GM20431 (cell line): ENCODE results near the gene MRPS22.

Source experiments
- in situ Hi-C: fragments of 300-500 bp; cut with MseI, MboI; formaldehyde crosslinking; loops from one replicate; pipeline ENCODE4 v1.15.0; 2020; ENCODE audit warnings: low sequenced_read_pairs; ENCODE audit not compliant: unreplicated experiment

MRPS22 gene

DNA sequence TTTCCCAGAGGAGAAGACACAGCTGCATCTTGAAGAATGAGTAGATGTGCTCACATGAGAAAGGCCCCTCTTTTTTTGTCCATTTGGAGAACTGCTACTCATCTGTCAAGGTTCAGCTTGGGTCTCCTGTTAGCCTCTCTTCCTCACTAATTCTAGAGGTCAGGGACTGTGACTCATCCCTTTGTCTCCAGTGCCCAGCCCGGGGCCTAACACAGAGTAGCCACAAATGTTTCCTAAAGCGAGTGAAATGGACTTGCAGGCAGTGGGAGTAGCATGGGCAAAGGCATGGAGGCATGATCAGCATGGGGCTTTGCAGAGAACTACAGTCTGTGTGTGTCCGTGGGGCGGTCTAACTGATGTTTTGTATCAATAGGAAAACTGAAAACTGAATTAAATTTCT, 33.9 kb upstream of the MRPS22 start:
- in situ Hi-C loops: loop anchor here (25.0 kb wide), 1 partner anchor 373 kb away; the partner anchor contains the start of genes FOXL2 and FOXL2NB

DNA sequence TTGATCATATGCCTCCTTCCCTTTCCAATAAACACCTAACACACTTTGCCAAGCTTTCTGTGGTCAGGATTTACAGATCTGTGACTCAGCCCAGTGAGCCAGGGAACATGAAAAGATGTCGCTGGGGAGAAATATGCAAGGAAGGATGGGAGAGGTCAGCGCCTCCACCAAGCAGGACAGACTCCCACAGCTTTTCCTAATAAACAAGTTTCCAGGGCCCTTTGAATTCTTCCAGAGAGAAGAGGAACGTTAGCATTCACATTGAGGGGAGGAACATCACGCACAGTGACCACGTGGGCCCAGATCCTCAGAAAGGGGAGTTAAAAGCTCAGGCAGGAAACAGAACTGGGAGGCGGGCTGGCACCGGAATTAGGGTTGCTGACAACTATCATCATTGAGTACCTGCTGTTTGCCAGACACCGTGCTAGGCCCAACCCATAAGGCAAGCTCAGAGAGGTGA, 33.3 kb upstream of the MRPS22 start:
- in situ Hi-C loops: loop anchor here (25.0 kb wide), 1 partner anchor 373 kb away; the partner anchor contains the start of genes FOXL2 and FOXL2NB

DNA sequence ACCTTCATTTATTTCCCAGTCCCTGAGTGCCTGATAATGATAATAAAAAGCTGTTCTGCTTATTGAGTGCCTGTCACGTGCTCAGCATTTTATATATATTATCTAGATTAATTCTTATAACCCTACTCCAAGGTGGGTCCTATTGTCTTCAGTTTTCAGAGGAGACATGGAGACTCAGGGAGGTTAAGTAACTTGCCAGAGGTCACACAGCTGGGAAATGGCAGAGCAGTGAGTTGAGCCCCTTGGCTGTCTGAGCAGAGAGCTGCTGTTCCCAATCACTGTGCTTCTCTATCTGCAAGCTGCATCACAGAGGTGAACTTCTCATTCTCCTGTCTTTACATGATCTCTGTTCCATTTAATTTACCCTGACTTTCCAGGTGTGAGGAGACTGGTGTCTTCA, 32.3 kb upstream of the MRPS22 start:
- in situ Hi-C loops: loop anchor here (25.0 kb wide), 1 partner anchor 374 kb away; the partner anchor contains the start of genes FOXL2 and FOXL2NB

DNA sequence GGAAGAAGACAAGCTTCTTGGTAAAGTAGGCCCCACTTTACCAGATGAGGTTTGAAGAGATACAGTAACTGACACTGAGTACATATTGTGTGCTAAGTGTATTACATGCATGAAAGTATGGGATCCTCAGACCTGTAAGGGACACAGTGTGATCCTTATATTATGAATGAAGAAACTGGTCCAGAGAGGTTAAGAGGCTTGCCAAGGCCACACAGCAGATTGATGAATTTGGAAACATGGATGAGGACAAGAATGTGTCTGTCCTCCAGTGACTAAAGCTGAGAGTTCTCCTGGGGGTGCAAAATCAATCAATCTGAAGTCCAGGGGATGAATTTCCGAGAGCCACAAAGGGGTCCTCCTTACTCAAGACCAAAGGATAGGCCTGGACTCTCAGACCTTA, 31.4 kb upstream of the MRPS22 start:
- in situ Hi-C loops: loop anchor here (25.0 kb wide), 1 partner anchor 375 kb away; the partner anchor contains the start of genes FOXL2 and FOXL2NB

DNA sequence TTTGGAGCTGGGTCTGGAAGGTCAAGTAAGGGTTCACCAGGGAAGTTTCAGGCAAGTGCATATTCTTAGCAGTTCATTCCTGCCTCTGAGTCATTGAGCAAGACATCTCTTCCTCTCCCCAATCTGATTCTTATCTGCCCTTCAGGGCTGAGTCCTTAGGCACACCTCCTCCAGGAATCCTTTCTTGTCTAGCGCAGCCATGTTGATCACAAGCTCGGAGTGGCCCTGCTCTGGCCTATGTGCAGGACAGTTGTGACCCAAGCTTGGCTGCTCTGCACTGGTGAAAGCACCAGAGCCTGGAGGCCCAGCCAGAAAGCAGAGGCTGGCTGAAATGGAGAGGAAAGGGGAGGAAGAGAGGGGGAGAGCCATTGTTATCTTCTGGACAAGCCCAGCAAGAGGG, 30.9 kb upstream of the MRPS22 start:
- in situ Hi-C loops: loop anchor here (25.0 kb wide), 1 partner anchor 376 kb away; the partner anchor contains the start of genes FOXL2 and FOXL2NB

DNA sequence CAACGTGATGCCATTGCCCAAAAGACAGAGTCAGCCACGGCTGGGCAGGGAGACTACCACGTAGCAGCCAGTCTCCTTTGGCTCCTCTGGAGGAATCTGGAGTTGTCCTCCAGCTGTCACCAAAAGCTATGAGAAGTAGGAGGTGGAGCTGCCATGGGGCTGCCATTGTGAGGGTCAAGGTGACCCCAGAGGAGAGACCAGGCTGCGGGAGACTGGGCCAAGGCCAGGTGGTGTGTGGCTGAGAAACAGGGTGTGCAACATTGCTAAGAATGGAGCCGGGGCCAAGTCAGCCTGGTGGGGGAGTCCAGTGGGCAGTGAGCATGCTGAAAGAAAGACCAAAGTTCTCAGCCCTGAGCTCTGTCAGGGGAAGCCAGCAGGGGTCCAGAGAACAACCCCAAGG, 29.9 kb upstream of the MRPS22 start:
- in situ Hi-C loops: loop anchor here (25.0 kb wide), 1 partner anchor 377 kb away; the partner anchor contains the start of genes FOXL2 and FOXL2NB

DNA sequence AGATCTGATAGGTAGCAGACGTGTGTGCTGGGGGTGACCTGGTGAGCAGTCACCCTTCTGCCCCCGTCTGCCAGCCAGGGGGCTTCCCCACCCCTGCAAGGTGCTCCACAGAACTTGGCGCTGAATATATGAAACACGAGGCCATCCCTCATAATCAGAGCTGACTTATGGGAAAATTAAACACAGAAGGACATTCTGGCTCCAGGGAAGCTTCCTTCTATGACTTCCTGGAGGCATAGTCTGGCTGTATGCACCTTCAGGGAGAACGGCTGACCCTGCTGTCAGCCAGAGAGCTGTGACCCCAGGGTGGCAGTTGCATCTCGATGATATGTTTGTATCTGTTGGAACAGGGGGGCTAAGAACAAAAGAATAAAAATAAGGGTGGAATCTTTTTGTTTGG, 26.6 kb upstream of the MRPS22 start:
- in situ Hi-C loops: loop anchor here (25.0 kb wide), 1 partner anchor 380 kb away; the partner anchor contains the start of genes FOXL2 and FOXL2NB

DNA sequence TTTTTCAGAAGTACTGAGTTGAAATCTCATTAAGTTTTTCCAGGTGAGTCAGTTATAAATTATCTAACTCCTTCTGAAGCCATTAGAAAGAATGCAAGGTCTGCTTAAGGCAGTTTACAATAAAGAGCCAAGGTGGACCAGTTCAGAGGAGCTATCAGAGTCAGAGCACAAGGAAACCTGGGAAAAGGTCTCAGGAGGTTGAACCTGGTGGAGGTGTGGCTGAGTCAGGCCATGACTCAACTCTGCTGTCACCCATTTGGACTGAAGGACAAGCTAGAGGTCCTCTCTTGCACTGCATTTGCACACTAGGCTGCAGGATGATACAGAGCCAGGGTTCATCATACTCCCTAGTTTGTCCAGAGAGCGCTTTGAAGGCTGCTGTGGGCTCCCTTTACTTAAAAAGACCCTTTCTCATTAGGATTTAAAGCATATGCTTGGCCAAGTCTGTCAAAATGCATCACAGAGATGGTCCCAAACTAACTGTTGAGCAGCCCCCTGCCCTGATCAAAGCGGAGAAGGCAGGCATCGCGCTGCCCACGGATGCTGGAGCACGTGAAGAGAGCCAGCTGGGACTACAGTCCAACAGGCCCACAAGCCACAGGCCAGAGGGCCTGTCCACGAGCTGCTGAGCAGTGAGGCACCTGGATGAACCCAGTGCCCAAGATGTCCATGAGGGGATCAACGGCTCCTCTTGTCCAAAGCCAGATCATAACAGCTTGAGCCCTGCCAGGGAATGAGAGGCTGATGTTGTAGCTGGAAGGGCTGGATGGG, 26.0 kb upstream of the MRPS22 start:
- in situ Hi-C loops: loop anchor here (25.0 kb wide), 1 partner anchor 381 kb away; the partner anchor contains the start of genes FOXL2 and FOXL2NB

DNA sequence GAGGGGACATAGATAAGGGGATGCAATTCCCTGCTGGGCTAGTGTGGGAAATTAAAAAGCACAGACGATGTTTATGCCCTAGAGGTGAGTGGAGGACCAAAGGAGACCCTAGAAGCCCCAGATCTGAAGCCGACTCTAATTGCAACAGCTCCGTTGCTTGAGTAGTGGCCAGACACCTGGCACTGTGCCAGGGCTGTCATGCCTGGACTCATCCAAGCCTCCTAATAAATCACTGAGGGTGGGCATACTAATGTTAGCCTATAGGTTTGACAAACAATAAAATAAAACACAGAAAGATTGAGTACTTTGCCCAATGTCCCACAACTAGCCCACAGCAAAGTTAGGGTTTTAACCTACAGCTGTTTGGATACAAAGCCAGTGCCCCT, 25.4 kb upstream of the MRPS22 start:
- in situ Hi-C loops: loop anchor here (25.0 kb wide), 1 partner anchor 381 kb away; the partner anchor contains the start of genes FOXL2 and FOXL2NB

DNA sequence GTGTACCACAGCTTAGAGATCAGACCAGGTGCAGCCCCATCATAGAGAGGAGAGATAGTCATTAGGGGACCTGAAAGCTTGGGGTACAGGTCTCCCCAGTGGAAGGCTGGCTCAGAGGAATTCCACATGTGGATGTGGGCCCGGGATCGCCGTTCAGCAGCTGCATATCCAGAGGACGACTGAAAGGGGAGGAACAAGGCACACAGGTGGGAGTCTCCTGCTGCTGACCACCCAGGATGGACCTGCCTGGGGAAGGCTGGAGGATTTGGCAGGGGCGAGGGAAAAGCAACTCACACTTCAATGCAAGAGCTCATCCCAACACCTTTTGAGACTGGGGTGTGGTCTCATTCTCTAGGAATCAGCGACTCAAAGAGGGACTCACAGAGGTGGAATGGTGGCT, 25.0 kb upstream of the MRPS22 start:
- in situ Hi-C loops: loop anchor here (25.0 kb wide), 1 partner anchor 382 kb away; the partner anchor contains the start of genes FOXL2 and FOXL2NB

DNA sequence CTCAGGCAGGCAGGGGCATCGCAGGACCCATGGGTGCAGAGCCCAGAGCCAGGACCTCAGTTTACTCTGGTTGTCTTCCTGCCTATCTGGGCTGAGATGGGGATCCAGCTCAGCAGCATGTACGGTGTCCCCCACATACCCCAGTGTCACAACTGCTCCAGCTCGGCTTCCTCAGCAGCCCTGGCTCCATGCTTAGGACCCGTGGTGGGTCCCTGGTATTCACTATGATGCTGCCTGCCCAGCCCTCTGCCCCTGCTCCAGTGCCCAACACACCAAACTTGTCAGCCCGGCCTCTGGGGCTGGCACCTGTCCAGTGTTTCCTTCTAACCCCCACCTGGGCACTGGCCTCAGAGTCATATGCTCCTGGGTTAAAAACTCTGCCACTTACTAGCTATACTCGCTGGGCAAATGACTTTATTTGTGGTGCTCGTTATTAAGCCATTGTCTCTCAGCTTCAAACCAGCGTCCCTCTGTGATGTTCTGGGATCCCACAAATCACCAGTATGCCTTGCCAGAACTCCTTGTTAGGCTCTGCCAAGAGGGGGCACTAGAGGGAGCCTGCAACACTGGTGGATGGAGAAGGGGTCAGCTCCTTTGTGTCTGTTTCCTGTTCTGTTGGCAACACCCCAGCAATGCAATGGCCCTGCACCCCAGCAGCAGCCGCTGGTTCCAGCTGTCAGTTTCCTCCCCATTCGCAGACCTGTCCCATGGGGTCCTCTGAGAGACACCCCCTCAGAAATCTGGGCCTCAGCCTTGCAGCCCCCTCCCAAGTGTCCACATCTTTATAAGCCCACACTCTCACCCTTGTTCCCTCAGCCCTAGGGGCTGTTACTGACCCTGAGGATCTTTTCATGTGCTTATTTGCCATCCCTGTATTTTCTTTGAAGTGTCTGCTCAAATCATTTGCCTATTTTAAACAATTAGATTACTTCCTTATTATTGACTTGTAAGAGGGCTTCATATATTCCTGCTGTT, 24.1 kb upstream of the MRPS22 start:
- in situ Hi-C loops: loop anchor here (10.0 to 25.0 kb wide), 2 partner anchors 215 to 382 kb away; partner anchors contain the start of genes FOXL2 and FOXL2NB

DNA sequence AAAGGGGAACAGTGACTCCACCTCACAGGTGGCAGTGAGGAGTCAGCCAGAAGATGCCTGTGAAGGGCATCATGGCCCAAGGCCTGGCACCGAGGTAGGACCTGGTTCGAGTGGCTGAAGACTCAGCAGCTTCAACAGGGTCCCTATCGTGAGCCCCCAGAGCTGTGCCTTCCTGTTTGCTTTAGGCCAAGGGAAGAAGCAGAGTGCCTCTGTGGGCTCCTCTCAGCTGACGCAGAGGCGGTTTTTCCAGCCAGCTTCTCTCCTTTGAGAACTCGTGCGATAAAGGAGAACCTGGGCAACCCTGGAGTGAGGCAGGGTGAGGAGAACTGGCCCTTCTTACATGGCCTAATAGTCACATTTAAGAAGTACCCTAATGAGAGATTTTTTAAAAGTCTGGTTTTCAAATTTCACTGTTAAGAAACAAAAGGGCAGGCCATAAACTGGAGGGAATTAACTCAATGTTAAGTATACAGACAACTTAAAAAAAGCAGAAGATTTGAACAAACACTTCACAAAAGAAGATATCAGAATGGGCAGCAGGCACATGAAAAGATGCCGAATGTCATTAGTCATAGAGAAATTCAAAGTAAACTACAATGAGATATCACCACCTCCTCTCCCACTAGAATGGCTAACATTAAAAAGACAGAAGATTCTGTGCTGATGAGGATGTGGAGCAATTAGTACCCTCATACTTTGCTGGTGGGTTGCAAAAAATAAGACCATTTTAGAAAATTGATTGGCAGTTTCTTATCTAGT, 23.1 kb upstream of the MRPS22 start:
- in situ Hi-C loops: loop anchor here (10.0 to 25.0 kb wide), 2 partner anchors 216 to 383 kb away; partner anchors contain the start of genes FOXL2 and FOXL2NB

DNA sequence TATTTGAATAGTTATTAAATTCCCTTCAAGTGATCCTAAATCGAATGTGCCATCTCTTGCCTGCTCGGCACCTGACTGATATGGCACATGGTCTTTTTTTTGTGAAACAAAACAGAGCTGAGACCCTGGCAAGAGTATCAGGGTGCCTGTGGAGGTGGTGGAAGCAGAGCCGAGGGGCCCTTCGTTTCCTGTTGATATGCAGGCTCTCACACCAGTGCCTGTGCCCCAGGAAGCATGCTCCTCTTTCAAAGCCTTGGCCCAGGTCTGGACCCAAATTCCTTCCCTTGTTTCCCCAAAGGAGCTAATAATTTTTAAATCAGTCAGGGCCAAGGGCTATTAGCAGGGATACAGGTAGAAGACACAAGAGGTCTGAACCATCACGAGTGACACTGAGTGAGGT, 21.5 kb upstream of the MRPS22 start:
- in situ Hi-C loops: loop anchor here (10.0 to 25.0 kb wide), 2 partner anchors 218 to 385 kb away; partner anchors contain the start of genes FOXL2 and FOXL2NB

DNA sequence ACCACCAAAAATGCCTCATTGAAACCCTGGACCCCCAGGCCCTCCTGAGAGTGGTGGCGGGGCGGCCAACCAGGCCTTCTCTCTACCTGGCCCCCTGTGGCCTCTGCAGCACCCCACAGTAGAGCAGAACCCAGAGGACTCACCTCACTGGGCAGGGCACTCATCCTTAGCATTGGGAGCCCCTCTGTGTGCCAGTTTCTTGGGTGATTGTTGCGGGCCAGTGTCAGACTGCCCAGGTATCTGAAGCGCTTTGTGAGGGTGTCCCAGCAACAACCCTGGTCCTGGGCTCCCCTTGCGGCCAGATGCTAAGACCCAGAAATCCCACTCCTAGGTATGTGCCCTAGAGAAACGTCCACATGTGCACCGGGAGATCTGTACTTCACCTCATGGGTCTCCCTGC, 20.7 kb upstream of the MRPS22 start:
- in situ Hi-C loops: loop anchor here (10.0 to 25.0 kb wide), 2 partner anchors 218 to 386 kb away; partner anchors contain the start of genes FOXL2 and FOXL2NB

DNA sequence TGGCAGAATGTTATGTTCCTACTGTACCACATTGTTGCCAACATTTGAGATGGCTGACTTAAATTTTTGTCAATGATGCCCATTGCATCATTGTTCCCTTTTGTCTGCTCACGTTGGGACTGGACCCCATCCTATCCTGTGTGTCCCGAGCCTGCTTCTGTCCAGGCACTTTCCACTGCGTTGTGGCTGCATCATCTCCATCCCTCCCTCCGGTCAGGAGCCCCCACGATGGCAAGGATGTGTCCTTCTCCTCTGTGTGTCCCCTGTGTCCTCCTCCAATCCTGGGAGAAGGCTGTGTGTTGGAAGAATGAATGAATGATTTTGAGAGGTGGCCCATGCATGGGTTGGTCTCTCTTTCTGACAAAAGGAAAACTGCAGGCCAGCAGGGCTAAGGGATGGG, 19.4 kb upstream of the MRPS22 start:
- in situ Hi-C loops: loop anchor here (10.0 to 25.0 kb wide), 2 partner anchors 220 to 387 kb away; partner anchors contain the start of genes FOXL2 and FOXL2NB

DNA sequence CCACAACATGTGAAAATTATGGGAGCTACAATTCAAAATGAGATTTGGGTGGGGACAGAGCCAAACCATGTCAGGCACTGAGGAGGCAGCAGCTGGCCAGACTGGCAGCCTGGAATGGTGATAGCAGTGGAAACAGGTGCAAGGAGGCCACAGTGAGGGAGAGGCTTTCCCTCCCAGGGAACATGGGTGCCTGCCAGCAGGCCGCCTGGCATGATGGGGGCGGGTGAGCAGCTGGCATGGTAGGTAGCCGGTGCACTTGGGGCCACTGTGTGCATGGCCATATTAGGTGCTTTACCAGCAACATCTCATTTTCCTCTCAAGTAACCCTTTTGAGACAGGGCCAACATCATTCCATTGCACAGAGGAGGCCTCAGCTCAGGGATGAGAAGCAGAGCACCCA, 18.3 kb upstream of the MRPS22 start:
- in situ Hi-C loops: loop anchor here (10.0 kb wide), 1 partner anchor 221 kb away; no protein-coding TSS in a partner anchor

DNA sequence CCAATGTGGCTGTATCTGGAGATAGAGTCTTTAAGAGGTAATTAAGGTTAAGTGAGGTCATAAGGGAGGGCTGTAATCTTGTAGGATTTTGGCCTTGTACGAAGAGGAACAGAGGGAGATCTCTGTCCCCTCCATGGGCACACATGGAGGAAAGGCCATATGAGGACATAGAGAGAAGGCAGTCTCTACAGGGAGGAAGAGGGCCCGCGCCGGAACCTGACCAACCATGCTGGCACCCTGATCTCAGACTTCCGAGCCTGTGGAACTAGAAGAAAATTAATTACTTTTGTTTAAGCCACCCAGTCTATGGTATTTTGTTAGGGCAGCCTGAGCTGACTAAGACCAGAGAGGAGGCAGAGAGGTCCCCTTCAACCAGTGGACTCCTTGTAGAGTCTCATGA, 17.7 kb upstream of the MRPS22 start:
- in situ Hi-C loops: loop anchor here (10.0 kb wide), 1 partner anchor 221 kb away; no protein-coding TSS in a partner anchor

DNA sequence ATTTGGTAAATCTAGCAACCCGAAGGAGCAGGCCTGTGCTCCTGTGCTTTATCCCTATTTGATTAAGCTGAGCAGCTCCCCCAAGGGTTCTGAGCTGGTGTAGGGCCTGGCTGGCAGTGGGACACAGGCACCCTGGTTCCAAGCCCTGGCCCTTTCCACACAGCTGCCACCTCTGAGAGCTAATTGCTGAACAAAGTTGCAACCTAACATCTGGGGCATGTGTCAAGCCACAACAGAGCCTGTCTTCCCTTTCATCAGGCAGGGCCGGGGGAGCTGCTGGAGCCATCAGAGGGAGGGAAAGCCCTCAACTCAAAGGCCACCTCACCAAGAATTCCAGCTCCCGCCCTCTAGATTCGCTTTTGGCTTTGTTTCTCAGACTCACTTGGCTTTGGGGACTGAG, 17.1 kb upstream of the MRPS22 start:
- in situ Hi-C loops: loop anchor here (10.0 kb wide), 1 partner anchor 222 kb away; no protein-coding TSS in a partner anchor

DNA sequence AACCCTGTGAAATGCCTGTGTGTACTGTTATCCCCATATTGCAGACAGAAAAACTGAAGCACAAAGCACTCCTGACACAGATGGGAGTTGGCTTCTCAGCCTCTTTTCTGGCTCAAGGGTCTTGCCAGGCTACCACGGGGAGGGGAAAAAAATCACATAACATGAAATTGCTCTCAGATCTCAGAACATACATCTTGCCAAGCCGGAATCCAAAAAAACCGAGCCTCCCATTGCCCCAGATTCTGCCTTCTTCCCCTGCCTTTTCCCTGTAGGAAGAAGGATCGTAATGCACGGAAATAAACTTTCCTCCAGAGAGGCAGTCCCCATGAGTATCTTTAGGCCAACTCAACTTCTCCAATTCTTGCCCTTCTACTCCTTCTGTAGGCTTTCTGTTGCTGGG, 16.6 kb upstream of the MRPS22 start:
- in situ Hi-C loops: loop anchor here (10.0 kb wide), 1 partner anchor 222 kb away; no protein-coding TSS in a partner anchor
